Brain microvascular endothelial cell (primary cell): ENCODE results near the gene MXRA7.

Experiments
- DNase-seq: peaks from one replicate; pipeline ENCODE4 v3.0.0-alpha.2; 2020
- H3K27ac ChIP-seq: fragments of 250-450 bp; sonication (Bioruptor Pico); 2 replicates; pipeline ENCODE4 v1.5.1; 2020; ENCODE audit warnings: mild to moderate bottlenecking, moderate library complexity
- H3K27me3 ChIP-seq: fragments of 250-450 bp; sonication (Bioruptor Pico); replicated peaks from 2 replicates; pipeline ENCODE4 v1.5.1; 2020; ENCODE audit warnings: mild to moderate bottlenecking
- H3K36me3 ChIP-seq: fragments of 250-450 bp; sonication (Bioruptor Pico); replicated peaks from 2 replicates; pipeline ENCODE4 v1.5.1; 2020; ENCODE audit warnings: mild to moderate bottlenecking
- H3K4me3 ChIP-seq: 2 replicates; pipeline ENCODE4 v1.5.1; 2011; ENCODE audit warnings: low read depth, mild to moderate bottlenecking, control low read depth, low read length, moderate library complexity
- in situ Hi-C: cut with HindIII; loops from 2 replicates; pipeline ENCODE4 v1.10.0; 2017; ENCODE audit warnings: low sequenced_read_pairs, low pct_ligation_motif_present
- TF ChIP-seq, protein P1 (sequence below): IDR thresholded peaks from 2 replicates; pipeline ENCODE4 v1.5.1; 2011; ENCODE audit warnings: low read depth, mild to moderate bottlenecking, moderate library complexity, low read length, control low read depth, inconsistent platforms; ENCODE audit errors: missing control alignments

Gene MXRA7

DNA sequence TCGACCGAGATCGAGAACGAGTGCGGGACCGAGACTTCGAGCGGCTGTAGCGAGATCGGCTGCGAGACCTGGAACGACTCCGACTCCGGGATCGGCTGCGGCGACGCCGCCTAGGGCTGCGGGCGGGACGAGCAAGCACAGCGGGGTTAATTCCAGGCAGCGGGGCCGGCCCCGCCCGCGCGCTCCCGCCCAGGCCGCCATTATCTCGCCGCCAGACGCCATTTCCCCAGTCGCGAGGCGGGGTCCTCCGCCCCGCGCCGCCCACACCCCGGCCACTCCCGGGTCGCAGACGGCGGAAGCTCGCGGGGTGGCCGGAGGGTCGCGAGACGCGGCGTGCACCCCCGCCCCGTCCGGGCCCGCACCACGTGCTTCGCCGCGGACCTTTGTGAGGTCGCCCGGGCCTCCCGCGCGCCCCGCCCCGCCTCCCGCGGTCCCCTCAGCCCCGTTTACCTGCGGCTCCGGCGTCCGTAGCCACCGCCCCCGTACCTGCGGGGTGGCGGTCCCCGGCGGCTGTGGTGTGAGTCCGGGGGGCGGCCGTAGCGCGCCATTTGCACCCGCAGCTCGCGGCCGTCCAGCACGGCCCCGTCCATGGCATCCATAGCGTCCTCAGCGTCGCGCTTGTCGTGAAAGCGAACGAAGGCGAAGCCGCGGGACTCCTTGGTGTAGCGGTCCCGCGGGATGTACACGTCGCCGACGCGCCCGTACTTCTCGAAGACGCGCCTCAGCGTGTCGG lies 25.8 kb upstream of the MXRA7 start:
- H3K27me3 ChIP-seq = no peaks in the 10 kb centered on the region
- in situ Hi-C loops = no loop called here
- peak overlapping the region; percentile 80 for H3K4me3 ChIP-seq
- peak; percentile 57 for DNase-seq
- H3K27ac ChIP-seq = peak overlapping the region; percentile 78
- TF ChIP-seq, protein P1, sequence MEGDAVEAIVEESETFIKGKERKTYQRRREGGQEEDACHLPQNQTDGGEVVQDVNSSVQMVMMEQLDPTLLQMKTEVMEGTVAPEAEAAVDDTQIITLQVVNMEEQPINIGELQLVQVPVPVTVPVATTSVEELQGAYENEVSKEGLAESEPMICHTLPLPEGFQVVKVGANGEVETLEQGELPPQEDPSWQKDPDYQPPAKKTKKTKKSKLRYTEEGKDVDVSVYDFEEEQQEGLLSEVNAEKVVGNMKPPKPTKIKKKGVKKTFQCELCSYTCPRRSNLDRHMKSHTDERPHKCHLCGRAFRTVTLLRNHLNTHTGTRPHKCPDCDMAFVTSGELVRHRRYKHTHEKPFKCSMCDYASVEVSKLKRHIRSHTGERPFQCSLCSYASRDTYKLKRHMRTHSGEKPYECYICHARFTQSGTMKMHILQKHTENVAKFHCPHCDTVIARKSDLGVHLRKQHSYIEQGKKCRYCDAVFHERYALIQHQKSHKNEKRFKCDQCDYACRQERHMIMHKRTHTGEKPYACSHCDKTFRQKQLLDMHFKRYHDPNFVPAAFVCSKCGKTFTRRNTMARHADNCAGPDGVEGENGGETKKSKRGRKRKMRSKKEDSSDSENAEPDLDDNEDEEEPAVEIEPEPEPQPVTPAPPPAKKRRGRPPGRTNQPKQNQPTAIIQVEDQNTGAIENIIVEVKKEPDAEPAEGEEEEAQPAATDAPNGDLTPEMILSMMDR = peak; percentile 24
- H3K36me3 ChIP-seq = peaks cover 44% of the 10 kb centered on the region

DNA sequence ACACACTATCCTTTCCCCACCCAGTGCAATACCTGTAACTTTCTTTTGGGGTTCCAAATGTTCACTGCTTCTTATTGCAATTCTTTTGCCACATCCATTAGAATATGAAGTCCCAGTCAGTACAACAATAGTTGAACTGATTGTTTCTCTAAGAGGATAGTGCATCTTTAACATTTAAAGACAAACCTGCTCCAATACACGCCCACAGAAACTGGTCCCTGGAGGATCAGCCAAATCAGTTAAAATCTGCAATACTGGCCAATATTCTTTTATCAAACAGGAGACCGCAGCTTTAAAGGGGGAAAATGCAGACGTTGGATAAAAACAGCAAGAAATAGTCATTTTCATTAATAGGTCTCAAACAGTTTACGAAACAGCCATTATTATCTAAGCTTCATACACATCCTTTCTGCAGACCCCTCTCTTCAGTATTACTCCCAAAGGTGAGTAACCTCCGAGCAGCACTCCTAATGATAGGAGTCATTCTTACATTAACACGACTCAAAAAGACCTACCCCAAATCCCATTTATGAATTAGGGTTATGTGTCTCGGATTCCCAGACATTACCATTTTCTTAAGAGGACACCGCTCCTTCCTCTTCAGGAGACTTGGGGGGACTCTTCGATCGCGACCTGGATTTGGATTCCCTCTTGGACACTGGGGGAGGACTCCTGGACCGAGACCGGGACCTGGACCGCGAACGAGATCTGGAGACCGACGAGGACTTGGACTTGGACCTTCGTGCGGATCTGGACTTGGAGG lies 25.0 kb upstream of the MXRA7 start:
- TF ChIP-seq, protein P1 = no peak
- in situ Hi-C loops = no loop called here
- no peak for DNase-seq
- Histone ChIP-seq H3K27me3 (no peaks in the 10 kb centered on the region), H3K36me3 (peaks cover 48% of the 10 kb centered on the region), H3K27ac (peak overlapping the region; percentile 78), H3K4me3 (peak overlapping the region; percentile 80)

DNA sequence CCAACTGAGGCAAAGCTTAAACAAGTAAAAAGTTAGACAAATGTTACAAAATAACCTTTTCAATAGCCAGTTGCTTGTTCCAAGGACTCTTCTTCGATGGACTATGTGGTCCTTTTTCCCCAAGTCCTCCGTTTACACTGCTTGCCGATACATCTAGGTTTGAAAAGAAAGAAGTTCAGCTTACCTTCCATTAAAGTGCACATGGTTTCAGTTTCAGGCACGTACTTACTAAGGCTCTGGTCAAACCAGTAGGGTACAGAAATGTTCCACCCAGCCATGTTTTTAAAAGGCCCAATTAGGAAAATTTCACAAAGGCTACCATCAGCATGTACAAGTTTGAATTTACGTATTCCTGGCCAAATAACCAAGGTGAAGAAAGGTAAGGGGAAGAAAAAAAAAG lies 24.2 kb upstream of the MXRA7 start:
- no peaks in the 10 kb centered on the region for H3K27me3 ChIP-seq
- H3K4me3 ChIP-seq = peak overlapping the region; percentile 80
- H3K27ac ChIP-seq = no peak overlapping the region
- TF ChIP-seq, protein P1 = no peak
- DNase-seq = no peak
- in situ Hi-C loops = no loop called here
- H3K36me3 ChIP-seq = peaks cover 50% of the 10 kb centered on the region

DNA sequence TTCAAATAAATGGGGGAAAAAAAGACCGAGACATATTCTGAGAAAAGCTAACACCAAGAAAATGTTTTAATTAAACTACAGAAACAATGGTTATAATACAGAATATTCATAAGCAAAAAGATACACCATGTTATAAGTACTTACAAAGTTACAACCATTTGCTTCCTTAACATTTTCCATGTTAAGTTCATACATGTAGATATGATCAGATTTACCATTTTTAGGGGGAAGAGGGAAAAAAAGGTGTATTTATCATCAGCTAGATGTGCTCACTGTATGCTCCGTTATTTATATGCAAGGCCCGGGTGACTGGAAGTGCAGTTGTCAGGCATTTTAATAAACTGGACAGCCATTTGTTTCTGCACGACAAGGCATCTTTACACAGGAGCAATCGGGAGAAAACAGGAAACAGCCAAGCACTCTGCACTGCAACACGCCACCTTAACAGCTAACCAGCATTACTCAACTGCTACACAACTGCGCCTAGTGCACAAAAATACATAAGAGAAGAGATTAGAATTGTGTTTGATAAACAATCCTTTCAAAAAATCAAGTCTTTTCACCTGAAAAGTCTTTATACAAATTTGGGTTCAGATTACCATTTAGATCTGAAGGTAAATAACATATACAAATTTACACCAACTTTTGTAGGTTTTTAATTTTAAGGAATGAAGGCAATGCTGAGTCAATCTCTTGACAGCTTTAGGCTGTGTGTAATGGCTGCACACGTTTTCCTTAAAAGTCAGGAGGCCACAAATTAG lies 23.5 kb upstream of the MXRA7 start:
- in situ Hi-C loops = no loop called here
- Histone ChIP-seq H3K4me3 (peak overlapping the region; percentile 80), H3K27ac (no peak overlapping the region), H3K36me3 (peaks cover 50% of the 10 kb centered on the region), H3K27me3 (no peaks in the 10 kb centered on the region)
- no peak for DNase-seq
- TF ChIP-seq, protein P1 = no peak

DNA sequence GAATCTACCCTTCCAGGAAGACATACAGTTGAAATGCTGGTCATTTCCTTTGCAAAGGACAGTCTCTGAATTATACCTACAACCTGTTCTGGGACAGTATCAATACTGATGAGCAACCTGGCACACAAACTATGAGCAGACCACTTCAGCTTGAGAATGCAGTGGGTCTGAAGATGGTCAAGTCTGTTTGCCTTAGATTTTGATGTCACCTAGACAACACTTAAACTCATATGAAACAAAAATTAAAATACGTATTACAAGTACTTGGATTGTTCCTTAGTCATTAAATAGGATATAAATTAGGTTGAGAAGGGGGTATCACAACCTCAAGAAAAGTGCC lies 22.8 kb upstream of the MXRA7 start:
- no peaks in the 10 kb centered on the region for H3K27me3 ChIP-seq
- in situ Hi-C loops = no loop called here
- H3K4me3 ChIP-seq = peak overlapping the region; percentile 80
- TF ChIP-seq, protein P1 = no peak
- no peak for DNase-seq
- no peak overlapping the region for H3K27ac ChIP-seq
- H3K36me3 ChIP-seq = peaks cover 50% of the 10 kb centered on the region
